AML-193 (cell line): ENCODE measurements around the gene ADAM8.
"Not testable (repeated sequence)": the region's sequence is repeated elsewhere in the genome, so short reads cannot be mapped to it uniquely, and the experiment has no call there.

Experiments
- DNase-seq, 2 experiments: peaks; one replicate each; lab custom pipeline; 2025; lab: John Stamatoyannopoulos, UW

ADAM8 gene

GRCh38 chr10:133276435-133277201, at the start of gene ADAM8:
ADAM8 (minus strand) TSS chr10:133276868; CDS start chr10:133276817, 51 bp downstream.
- DNase-seq, result no peak

GRCh38 chr10:133326223-133326551, 49.5 kb upstream of the ADAM8 start:
- no peak for DNase-seq

- no peak for DNase-seq
These were observed 49.0 kb upstream of the ADAM8 start for GRCh38 chr10:133325440-133326222.

- DNase-seq, result no peak
These were observed 48.2 kb upstream of the ADAM8 start for GRCh38 chr10:133324857-133325260.

GRCh38 chr10:133324198-133324792, 47.6 kb upstream of the ADAM8 start:
- DNase-seq, result no peak

- DNase-seq, result not testable (repeated sequence)
These were observed 45.5 kb upstream of the ADAM8 start for GRCh38 chr10:133322064-133322709.

- DNase-seq, result not testable (repeated sequence)
These were observed 44.3 kb upstream of the ADAM8 start for GRCh38 chr10:133320852-133321422.

GRCh38 chr10:133318494-133319127, 41.9 kb upstream of the ADAM8 start:
- peak; percentile 59 to 61 for DNase-seq

- no peak for DNase-seq
These were observed 40.1 kb upstream of the ADAM8 start for GRCh38 chr10:133316732-133317131.

GRCh38 chr10:133316266-133316665, 39.6 kb upstream of the ADAM8 start:
- no peak for DNase-seq

- no peak for DNase-seq
These were observed 39.2 kb upstream of the ADAM8 start for GRCh38 chr10:133315847-133316246.

GRCh38 chr10:133314911-133315310, 38.2 kb upstream of the ADAM8 start:
- DNase-seq, result no peak

GRCh38 chr10:133313192-133313591, 36.5 kb upstream of the ADAM8 start:
- DNase-seq, result no peak

GRCh38 chr10:133312769-133313145, 36.1 kb upstream of the ADAM8 start:
- DNase-seq, result no peak

GRCh38 chr10:133312016-133312768, 35.5 kb upstream of the ADAM8 start:
- no peak for DNase-seq

- DNase-seq, result no peak
These were observed 34.9 kb upstream of the ADAM8 start for GRCh38 chr10:133311570-133311969.

- DNase-seq, result no peak
These were observed 34.1 kb upstream of the ADAM8 start for GRCh38 chr10:133310789-133311188.

- DNase-seq, result no peak
These were observed 33.7 kb upstream of the ADAM8 start for GRCh38 chr10:133310399-133310755.

- no peak for DNase-seq
These were observed 33.2 kb upstream of the ADAM8 start for GRCh38 chr10:133309720-133310398.

GRCh38 chr10:133309100-133309719, 32.5 kb upstream of the ADAM8 start:
- peak; percentile 57 to 65 for DNase-seq
